B cell (primary cell): ENCODE results near the gene SECTM1. TPM values are rescaled to one million over a fixed set of nuclear protein-coding genes. Genes with fewer than 3 reads are reported as not detected.

Experiments used
- ATAC-seq: fragments of 200-7000 bp; cut with Tn5 transposase; one replicate; pipeline ENCODE4 v1.10.0; 2021; ENCODE audit warnings: low read depth, mild to moderate bottlenecking, moderate number of reproducible peaks, moderate library complexity
- CTCF ChIA-PET: fragments of 350-600 bp; sonication (Branson Sonifier 250); formaldehyde crosslinking; loops from one replicate; lab custom pipeline; 2021; ENCODE audit warnings: antibody characterized with exemption, inconsistent platforms; lab: Charles Lee
- POLR2A ChIA-PET: fragments of 350-600 bp; sonication (Branson Sonifier 250); formaldehyde crosslinking; loops from one replicate; lab custom pipeline; 2021; ENCODE audit warnings: antibody characterized with exemption; lab: Charles Lee
- DNase-seq: peaks from one replicate; pipeline ENCODE4 v3.0.0; 2013
- H2AFZ ChIP-seq: 2 replicates; pipeline ENCODE4 v1.6.1; 2012; ENCODE audit warnings: mild to moderate bottlenecking, low read depth, low read length; ENCODE audit not compliant: insufficient read depth, poor library complexity, severe bottlenecking
- H3K27ac ChIP-seq, 2 donors: 1 replicate in 1 of 2; 2 replicates in 1 of 2; pipeline ENCODE4 v1.5.1; 2012 to 2013; ENCODE audit warnings: low read length in 2 of 2, mild to moderate bottlenecking in 2 of 2, moderate library complexity in 1 of 2
- H3K27me3 ChIP-seq, 4 experiments: fragments of 200-600 bp in 1 of 4; sonication (generic) in 1 of 4; replicated peaks in 1 of 4; 1 replicate in 2 of 4; 2 replicates in 2 of 4; pipeline versions ENCODE4 v1.6.1 to v1.7.0; 2013 to 2016; ENCODE audit warnings: low read length in 3 of 4, mild to moderate bottlenecking in 2 of 4, mixed read lengths in 1 of 4, moderate library complexity in 1 of 4; ENCODE audit not compliant: insufficient read depth in 4 of 4, control insufficient read depth in 3 of 4; ENCODE audit errors: control extremely low read depth in 1 of 4
- H3K36me3 ChIP-seq, 2 experiments: replicated peaks in 1 of 2; 1 replicate in 1 of 2; 2 replicates in 1 of 2; pipeline versions ENCODE4 v1.6.1 to v1.7.1; 2013; ENCODE audit warnings: low read length in 1 of 2; ENCODE audit not compliant: insufficient read depth in 2 of 2, control insufficient read depth in 1 of 2; ENCODE audit errors: control extremely low read depth in 1 of 2, extremely low read depth in 1 of 2
- H3K4me1 ChIP-seq, 2 donors: fragments of 200-600 bp in 1 of 2; sonication (generic) in 1 of 2; 1 replicate in 1 of 2; 2 replicates in 1 of 2; pipeline versions ENCODE4 v1.5.1 to v1.6.1; 2013 to 2017; ENCODE audit warnings: low read length in 2 of 2; ENCODE audit not compliant: control insufficient read depth in 2 of 2, insufficient read depth in 2 of 2
- H3K4me2 ChIP-seq: replicated peaks from 2 replicates; pipeline ENCODE3; 2012; ENCODE audit warnings: mild to moderate bottlenecking, low read depth, low read length; ENCODE audit not compliant: poor library complexity, severe bottlenecking
- H3K4me3 ChIP-seq, 5 experiments: fragments of 200-600 bp in 1 of 5; sonication (generic) in 1 of 5; 1 replicate in 3 of 5; 2 replicates in 2 of 5; pipeline versions ENCODE4 v1.5.1 to v1.7.0; 2011 to 2016; ENCODE audit warnings: low read length in 4 of 5, mild to moderate bottlenecking in 4 of 5, low read depth in 2 of 5, control low read depth in 1 of 5, moderate library complexity in 1 of 5; ENCODE audit not compliant: insufficient read depth in 1 of 5; ENCODE audit errors: control extremely low read depth in 1 of 5, extremely low read depth in 1 of 5
- H3K79me2 ChIP-seq: fragments of 200-600 bp; sonication (generic); one replicate; pipeline ENCODE4 v1.6.0; 2016; ENCODE audit warnings: low read length; ENCODE audit not compliant: control insufficient read depth, insufficient read depth
- H3K9ac ChIP-seq: fragments of 200-600 bp; sonication (generic); 2 replicates; pipeline ENCODE4 v1.6.1; 2017; ENCODE audit warnings: mild to moderate bottlenecking, low read length, moderate library complexity
- H3K9me3 ChIP-seq, 3 donors: one replicate each; pipeline versions ENCODE4 v1.6.1 to v1.7.1; 2013; ENCODE audit warnings: low read length in 2 of 3; ENCODE audit not compliant: control insufficient read depth in 2 of 3, insufficient read depth in 1 of 3; ENCODE audit errors: control extremely low read depth in 1 of 3
- H4K20me1 ChIP-seq: 2 replicates; pipeline ENCODE4 v1.6.0; 2012; ENCODE audit warnings: mild to moderate bottlenecking, low read length; ENCODE audit not compliant: insufficient read depth, control insufficient read depth, poor library complexity, severe bottlenecking
- H3K27ac Mint-ChIP-seq: one replicate; pipeline ENCODE4 v1.8.0; 2021; ENCODE audit warnings: mixed read lengths
- H3K27me3 Mint-ChIP-seq: one replicate; pipeline ENCODE4 v1.8.0; 2021; ENCODE audit warnings: mixed read lengths
- H3K4me1 Mint-ChIP-seq: one replicate; pipeline ENCODE4 v1.8.0; 2021; ENCODE audit warnings: mixed read lengths
- H3K4me3 Mint-ChIP-seq: one replicate; pipeline ENCODE4 v1.8.0; 2021; ENCODE audit warnings: mixed read lengths
- H3K9me3 Mint-ChIP-seq: one replicate; pipeline ENCODE4 v1.8.0; 2022; ENCODE audit warnings: mixed read lengths; ENCODE audit not compliant: insufficient read depth
- CTCF ChIP-seq: fragments of 200-600 bp; IDR thresholded peaks from one replicate; pipeline ENCODE4 v1.8.0; 2022; ENCODE audit warnings: antibody characterized with exemption, mild to moderate bottlenecking
- EZH2 ChIP-seq: IDR thresholded peaks from 2 replicates; pipeline ENCODE4 v1.6.1; 2012; ENCODE audit warnings: borderline replicate concordance, low read depth, mild to moderate bottlenecking, moderate library complexity, low read length; ENCODE audit not compliant: insufficient read depth, poor library complexity, severe bottlenecking
- WGBS: methylation state at CpG from one replicate; pipeline ENCODE4 v1.1.5; 2013; ENCODE audit warnings: missing lambda C conversion rate; ENCODE audit not compliant: insufficient coverage; 5-methylcytosine and 5-hydroxymethylcytosine counted together
- intact Hi-C: fragments of 100-400 bp; cut with micrococcal nuclease; formaldehyde crosslinking; loops from one replicate; pipeline ENCODE4 v1.10.0; 2022
- polyA plus RNA-seq: library from polyadenylated mRNA; depleted of rRNA; stranded (reverse); fragments of >200 nt; gene quantifications from 2 replicates; pipeline ENCODE4 v1.2.3, GENCODE V29; 2012
- total RNA-seq, 2 donors: library from RNA; stranded (reverse); fragments of 120-200 nt in 1 of 2; gene quantifications; 1 replicate in 1 of 2; 2 replicates in 1 of 2; pipeline versions ENCODE4 v1.2.3 to v1.2.4, GENCODE V29; 2013 to 2022

SECTM1 gene
- total and polyA plus RNA-seq, 2 donors (not counting 1 experiment from before 2014, with no cell fraction given), result 0.17 to 1.2 TPM

GRCh38 chr17:82351713-82352488 is 18.3 kb upstream of the SECTM1 start:
- H3K36me3 ChIP-seq, result no peaks in the 10 kb centered on the region
- no peaks in the 10 kb centered on the region for H3K9me3 Mint-ChIP-seq
- 45% methylated on average over 23 of the region's 26 CpGs for WGBS
- H3K4me1 Mint-ChIP-seq, result peaks cover 5% of the 10 kb centered on the region
- H3K9ac ChIP-seq, result no peak overlapping the region
- CTCF ChIA-PET, result interaction anchor here (0.9 to 4.9 kb wide), 16 partner anchors 19 to 699 kb away, joined by 3 to 43 read pairs (median 5); partner anchors contain the start of gene SECTM1
- H3K27me3 Mint-ChIP-seq, result peaks cover 13% of the 10 kb centered on the region
- peaks cover 0 to 27% (median 6%) of the 10 kb centered on the region in 4 experiments for H3K27me3 ChIP-seq
- no peak for TF ChIP-seq EZH2
- TF ChIP-seq CTCF, result peak; percentile 97
- intact Hi-C loops, result loop anchor here (1.0 to 2.0 kb wide), 5 partner anchors 63 to 423 kb away; no protein-coding TSS in a partner anchor
- H3K4me2 ChIP-seq, result peak overlapping the region; percentile 14
- H2AFZ ChIP-seq, result no peak overlapping the region
- ATAC-seq (peak; percentile 90), DNase-seq (peak; percentile 89)
- H3K27ac ChIP-seq, result no peak overlapping the region
- no peaks in the 10 kb centered on the region for H3K9me3 ChIP-seq
- no peak overlapping the region for H3K4me3 Mint-ChIP-seq
- H3K79me2 ChIP-seq, result no peaks in the 10 kb centered on the region
- H3K27ac Mint-ChIP-seq, result no peak overlapping the region
- H3K4me3 ChIP-seq, result no peak overlapping the region
- POLR2A ChIA-PET, result interaction anchor here (0.7 kb wide), 2 partner anchors 62 to 190 kb away, joined by 5 to 8 read pairs; no protein-coding TSS in a partner anchor
- H3K4me1 ChIP-seq, result peaks cover 10 to 14% of the 10 kb centered on the region in 2 donors
- H4K20me1 ChIP-seq, result no peaks in the 10 kb centered on the region
